Upper lobe of left lung (tissue), 6 donors: ENCODE data around the gene TNRC6C. TPM values are rescaled to one million over a fixed set of nuclear protein-coding genes. Genes with fewer than 3 reads are reported as not detected.

Source experiments
- ATAC-seq, 2 donors: fragments of 200-7000 bp; cut with Tn5 transposase; one replicate each; pipeline ENCODE4 v1.9.1; 2022; ENCODE audit warnings: mild to moderate bottlenecking in 2 of 2, moderate library complexity in 2 of 2; ENCODE audit not compliant: low FRiP score in 2 of 2
- DNase-seq, 2 donors: peaks; one replicate each; pipeline ENCODE4 v3.0.0-alpha.2; 2019 to 2020
- H3K27ac ChIP-seq, 4 donors: fragments of 200-600 bp; sonication (generic); one replicate each; pipeline ENCODE4 v1.5.1; 2016 to 2019
- H3K27me3 ChIP-seq, 4 donors: fragments of 200-600 bp; sonication (generic); one replicate each; pipeline ENCODE4 v1.5.1; 2017 to 2019
- H3K36me3 ChIP-seq, 4 donors: fragments of 200-600 bp; sonication (generic); one replicate each; pipeline ENCODE4 v1.5.1; 2016 to 2019
- H3K4me1 ChIP-seq, 4 donors: fragments of 200-600 bp; sonication (generic); one replicate each; pipeline ENCODE4 v1.5.1; 2018 to 2019
- H3K4me3 ChIP-seq, 4 donors: fragments of 200-600 bp; sonication (generic); one replicate each; pipeline ENCODE4 v1.5.1; 2017 to 2019; ENCODE audit warnings: mild to moderate bottlenecking in 2 of 4, moderate library complexity in 1 of 4
- H3K9me3 ChIP-seq, 4 donors: fragments of 200-600 bp; sonication (generic); one replicate each; pipeline ENCODE4 v1.5.1; 2018 to 2019
- EP300 ChIP-seq, 4 donors: sonication (generic); formaldehyde crosslinking; IDR thresholded peaks; one replicate each; pipeline ENCODE4 v1.5.1; 2017; ENCODE audit warnings: antibody characterized with exemption in 4 of 4, control low read depth in 2 of 4
- POLR2A ChIP-seq, 4 donors: fragments of 450-650 bp; IDR thresholded peaks; one replicate each; pipeline ENCODE4 v1.5.1; 2016 to 2017; ENCODE audit warnings: antibody characterized with exemption in 4 of 4, mild to moderate bottlenecking in 2 of 4
- POLR2AphosphoS5 ChIP-seq, 2 donors: sonication (generic); formaldehyde crosslinking; IDR thresholded peaks; one replicate each; pipeline ENCODE4 v1.5.1; 2017; ENCODE audit warnings: antibody characterized with exemption in 2 of 2
- WGBS, 2 donors: methylation state at CpG; one replicate each; pipeline ENCODE4 v1.1.5; 2017 to 2018; 5-methylcytosine and 5-hydroxymethylcytosine counted together
- total RNA-seq, 6 donors: library from RNA; depleted of rRNA in 4 of 6; stranded (reverse); fragments of >200 nt in 4 of 6; gene quantifications; one replicate each; pipeline versions ENCODE4 v1.1.0 to v1.2.1, GENCODE V29; 2016 to 2021
- TF ChIP-seq, protein P1 (sequence below), 6 experiments: fragments of 450-650 bp in 4 of 6; fragments of 200-600 bp in 2 of 6; sonication (generic) in 2 of 6; IDR thresholded peaks; one replicate each; pipeline ENCODE4 v1.5.1; 2016 to 2019; ENCODE audit warnings: antibody characterized with exemption in 6 of 6
- donor health status: DM: no; HTN: no; CAD: no; lungs with moderate emphysema.
- donor health status: DM: no; HTN: yes; CAD: no; lungs with severe emphysema.

TNRC6C gene
- total RNA-seq, 6 donors from 2014 or later: 8.7 to 38.8 (median 14.7) TPM

DNA sequence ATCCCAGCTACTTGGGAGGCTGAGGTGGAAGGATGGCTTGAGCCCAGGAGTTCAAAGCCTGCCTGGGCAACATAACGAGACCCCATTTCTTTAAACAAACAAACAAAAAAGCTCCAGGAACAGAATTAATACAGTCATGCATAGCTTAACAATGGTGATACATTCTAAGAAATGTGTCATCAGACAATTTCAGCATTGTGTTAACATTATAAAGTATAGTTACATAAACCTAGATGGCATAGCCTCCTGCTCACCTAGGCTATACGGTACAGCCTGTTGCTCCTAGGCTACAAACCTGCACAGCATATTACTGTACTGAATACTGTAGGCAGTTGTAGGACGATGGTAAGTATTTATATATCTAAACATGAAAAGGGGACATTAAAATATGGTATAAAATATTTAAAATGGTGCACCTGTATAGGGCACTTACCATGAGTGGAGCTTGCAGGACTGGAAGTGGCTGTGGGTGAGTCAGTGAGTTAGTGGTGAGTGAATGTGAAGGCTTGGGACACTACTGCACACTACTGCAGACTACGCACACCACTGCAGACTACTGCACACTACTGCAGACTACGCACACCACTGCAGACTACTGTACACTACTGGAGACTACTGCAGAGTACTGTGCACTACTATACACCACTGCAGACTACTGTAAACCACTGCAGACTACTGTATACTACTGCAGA lies 95.4 kb downstream of the TNRC6C start:
- H3K36me3 ChIP-seq: peaks cover 5 to 41% (median 27%) of the 10 kb centered on the region in 4 donors
- WGBS, 2 donors: 76 to 86% methylated on average over 5 of the region's 5 CpGs
- no peak for ATAC-seq
- H3K9me3 ChIP-seq: no peaks in the 10 kb centered on the region
- no peak overlapping the region for H3K4me3 ChIP-seq
- H3K27ac ChIP-seq: no peak overlapping the region
- TF ChIP-seq EP300 (IDR thresholded peaks at IDR 0.05): no peak
- DNase-seq: no peak
- H3K27me3 ChIP-seq: no peaks in the 10 kb centered on the region
- H3K4me1 ChIP-seq: peaks cover 0 to 10% (median 2%) of the 10 kb centered on the region in 4 donors

GRCh38 chr17:78057113-78057740 lies 98.7 kb downstream of the TNRC6C start:
- Histone ChIP-seq H3K4me3 (no peak overlapping the region), H3K36me3 (peaks cover 0 to 13% (median 9%) of the 10 kb centered on the region in 4 donors), H3K27me3 (no peaks in the 10 kb centered on the region), H3K27ac (no peak overlapping the region), H3K9me3 (no peaks in the 10 kb centered on the region), H3K4me1 (peaks cover 0 to 10% (median 3%) of the 10 kb centered on the region in 4 donors)
- WGBS, 2 donors: 92 to 100% methylated on average over 1 to 3 of the region's 3 CpGs
- no peak for ATAC-seq
- DNase-seq: no peak
- TF ChIP-seq, protein P1, sequence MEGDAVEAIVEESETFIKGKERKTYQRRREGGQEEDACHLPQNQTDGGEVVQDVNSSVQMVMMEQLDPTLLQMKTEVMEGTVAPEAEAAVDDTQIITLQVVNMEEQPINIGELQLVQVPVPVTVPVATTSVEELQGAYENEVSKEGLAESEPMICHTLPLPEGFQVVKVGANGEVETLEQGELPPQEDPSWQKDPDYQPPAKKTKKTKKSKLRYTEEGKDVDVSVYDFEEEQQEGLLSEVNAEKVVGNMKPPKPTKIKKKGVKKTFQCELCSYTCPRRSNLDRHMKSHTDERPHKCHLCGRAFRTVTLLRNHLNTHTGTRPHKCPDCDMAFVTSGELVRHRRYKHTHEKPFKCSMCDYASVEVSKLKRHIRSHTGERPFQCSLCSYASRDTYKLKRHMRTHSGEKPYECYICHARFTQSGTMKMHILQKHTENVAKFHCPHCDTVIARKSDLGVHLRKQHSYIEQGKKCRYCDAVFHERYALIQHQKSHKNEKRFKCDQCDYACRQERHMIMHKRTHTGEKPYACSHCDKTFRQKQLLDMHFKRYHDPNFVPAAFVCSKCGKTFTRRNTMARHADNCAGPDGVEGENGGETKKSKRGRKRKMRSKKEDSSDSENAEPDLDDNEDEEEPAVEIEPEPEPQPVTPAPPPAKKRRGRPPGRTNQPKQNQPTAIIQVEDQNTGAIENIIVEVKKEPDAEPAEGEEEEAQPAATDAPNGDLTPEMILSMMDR (IDR thresholded peaks at IDR 0.05): no peak
- TF ChIP-seq POLR2A (IDR thresholded peaks at IDR 0.05) (no peak), EP300 (IDR thresholded peaks at IDR 0.05) (no peak), POLR2AphosphoS5 (IDR thresholded peaks at IDR 0.05) (no peak)

DNA sequence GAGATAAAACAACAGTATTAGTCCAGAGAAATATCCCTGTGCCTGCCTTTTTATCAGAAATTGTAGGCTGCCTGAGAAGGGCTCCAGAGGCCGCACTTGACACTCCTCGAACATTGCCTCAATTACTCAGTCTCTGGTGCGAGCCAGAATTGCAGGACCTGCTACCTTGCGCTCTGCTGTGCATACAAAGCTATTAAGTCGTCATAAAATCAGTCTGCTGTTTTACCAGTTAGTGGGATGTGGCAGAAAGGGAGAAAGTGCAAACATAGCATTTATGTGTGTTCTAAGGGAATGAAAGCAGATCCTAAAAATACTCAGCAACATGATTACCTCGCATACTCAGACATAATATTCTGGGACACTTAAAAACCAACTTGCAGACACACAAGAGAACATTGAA lies 99.5 kb downstream of the TNRC6C start:
- peak in 1 of 2 donors; percentile 32 for DNase-seq
- TF ChIP-seq POLR2AphosphoS5 (IDR thresholded peaks at IDR 0.05) (no peak), POLR2A (IDR thresholded peaks at IDR 0.05) (no peak), EP300 (IDR thresholded peaks at IDR 0.05) (no peak)
- TF ChIP-seq, protein P1 (IDR thresholded peaks at IDR 0.05): no peak
- ATAC-seq: no peak
- Histone ChIP-seq H3K9me3 (no peaks in the 10 kb centered on the region), H3K27me3 (no peaks in the 10 kb centered on the region), H3K4me3 (no peak overlapping the region), H3K36me3 (peaks cover 0 to 9% (median 6%) of the 10 kb centered on the region in 4 donors), H3K4me1 (peaks cover 0 to 10% (median 3%) of the 10 kb centered on the region in 4 donors), H3K27ac (no peak overlapping the region)
- WGBS, 2 donors: 60 to 67% methylated on average over 6 of the region's 6 CpGs

- peaks cover 0 to 9% (median 6%) of the 10 kb centered on the region in 4 donors for H3K36me3 ChIP-seq
- no peaks in the 10 kb centered on the region for H3K27me3 ChIP-seq
- TF ChIP-seq POLR2AphosphoS5 (IDR thresholded peaks at IDR 0.05): no peak
- no peak for TF ChIP-seq EP300 (IDR thresholded peaks at IDR 0.05)
- TF ChIP-seq, protein P1 (IDR thresholded peaks at IDR 0.05): no peak
- no peak for TF ChIP-seq POLR2A (IDR thresholded peaks at IDR 0.05)
- ATAC-seq (no peak), DNase-seq (no peak)
- H3K27ac ChIP-seq: no peak overlapping the region
- H3K4me1 ChIP-seq: peaks cover 0 to 10% (median 3%) of the 10 kb centered on the region in 4 donors
- no peaks in the 10 kb centered on the region for H3K9me3 ChIP-seq
- 86 to 91% methylated on average over 1 of the region's 1 CpG for WGBS, 2 donors
- H3K4me3 ChIP-seq: no peak overlapping the region
These were observed 100.1 kb downstream of the TNRC6C start for GRCh38 chr17:78058581-78058980.

DNA sequence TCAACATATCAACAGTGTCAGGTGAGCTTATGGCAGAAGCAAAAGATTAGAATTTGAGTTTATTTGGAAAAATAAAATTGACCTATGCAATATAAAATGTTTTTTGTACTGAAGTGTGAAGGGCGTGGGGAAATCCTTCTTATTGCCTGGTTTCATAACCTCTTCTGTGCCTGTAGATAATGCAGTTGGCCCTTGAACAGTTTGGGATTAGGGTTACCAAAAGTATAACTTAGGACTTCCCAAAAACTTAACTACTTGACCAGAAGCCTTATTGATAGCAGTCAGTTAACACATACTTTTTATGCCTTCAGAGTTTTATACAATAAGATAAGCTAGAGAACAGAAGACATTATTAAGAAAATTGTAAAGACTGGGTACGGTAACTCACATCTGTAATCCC lies 104.1 kb downstream of the TNRC6C start:
- DNase-seq (no peak), ATAC-seq (no peak)
- Histone ChIP-seq H3K27ac (no peak overlapping the region), H3K9me3 (no peaks in the 10 kb centered on the region), H3K4me1 (peaks cover 0 to 8% (median 3%) of the 10 kb centered on the region in 4 donors), H3K4me3 (no peak overlapping the region), H3K27me3 (no peaks in the 10 kb centered on the region), H3K36me3 (peaks cover 0 to 19% (median 3%) of the 10 kb centered on the region in 4 donors)
- 82 to 88% methylated on average over 2 of the region's 2 CpGs for WGBS, 2 donors
- TF ChIP-seq, protein P1 (IDR thresholded peaks at IDR 0.05): no peak
- TF ChIP-seq EP300 (IDR thresholded peaks at IDR 0.05): no peak
- no peak for TF ChIP-seq POLR2A (IDR thresholded peaks at IDR 0.05)
- TF ChIP-seq POLR2AphosphoS5 (IDR thresholded peaks at IDR 0.05): no peak
